Urinary bladder (tissue), 4 donors: ENCODE results near the gene PRKG1. TPM values are rescaled to one million over a fixed set of nuclear protein-coding genes. Genes with fewer than 3 reads are reported as not detected.

Experiments used
- DNase-seq: peaks from one replicate; pipeline ENCODE4 v3.0.0-alpha.2; 2015; ENCODE audit errors: extremely low spot score
- H3K27ac ChIP-seq: one replicate; pipeline ENCODE4 v1.5.1; 2013; ENCODE audit warnings: low read depth, mild to moderate bottlenecking, moderate library complexity
- H3K36me3 ChIP-seq: one replicate; pipeline ENCODE4 v1.6.1; 2013; ENCODE audit warnings: mild to moderate bottlenecking, moderate library complexity; ENCODE audit not compliant: insufficient read depth
- H3K4me1 ChIP-seq: one replicate; pipeline ENCODE4 v1.6.1; 2013; ENCODE audit warnings: mild to moderate bottlenecking, moderate library complexity; ENCODE audit not compliant: insufficient read depth
- H3K4me3 ChIP-seq: one replicate; pipeline ENCODE4 v1.5.1; 2013; ENCODE audit warnings: low read depth, low read length
- WGBS: extraction: QIAGEN DNeasy Blood & Tissue Kit; methylation state at CpG from one replicate; pipeline ENCODE4 v1.1.7; 2013; 5-methylcytosine and 5-hydroxymethylcytosine counted together
- polyA plus RNA-seq: library from polyadenylated mRNA; stranded (reverse); fragments of 200-250 nt; gene quantifications from one replicate; pipeline ENCODE4 v1.2.3, GENCODE V29; 2013
- total RNA-seq: library from RNA; depleted of rRNA; stranded (reverse); fragments of >200 nt; gene quantifications from one replicate; pipeline ENCODE4 v1.2.3, GENCODE V29; 2014
- donor health status: healthy with polysubstance abuse.
- donor health status: healthy.

The PRKG1 gene
- total and polyA plus RNA-seq, 2 donors: 17.1 to 126 TPM

DNA sequence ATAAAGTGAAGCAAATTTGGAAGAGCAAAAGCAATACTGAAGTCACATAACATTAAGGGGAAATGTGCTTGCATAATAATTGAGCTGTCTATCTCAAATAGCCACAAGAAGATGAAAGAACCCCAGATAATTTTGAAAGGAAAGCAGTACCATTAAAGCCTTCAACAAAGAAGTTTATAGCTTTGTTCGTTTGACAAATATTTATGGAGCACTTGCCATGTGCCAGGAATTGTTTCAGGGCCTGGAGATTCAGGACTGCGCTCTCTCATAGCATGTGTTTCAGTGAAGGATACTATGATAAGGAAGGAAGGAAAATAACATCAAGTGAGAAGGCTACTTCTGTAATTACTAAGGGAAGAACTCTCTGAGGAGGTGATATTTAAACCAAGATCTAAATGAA is 837.4 kb downstream of the PRKG1 start:
- H3K36me3 ChIP-seq: no peaks in the 10 kb centered on the region
- no peak for DNase-seq
- H3K4me1 ChIP-seq: no peaks in the 10 kb centered on the region
- H3K27ac ChIP-seq: no peak overlapping the region
- H3K4me3 ChIP-seq: no peak overlapping the region
- WGBS: 28% methylated on average over 2 of the region's 2 CpGs

DNA sequence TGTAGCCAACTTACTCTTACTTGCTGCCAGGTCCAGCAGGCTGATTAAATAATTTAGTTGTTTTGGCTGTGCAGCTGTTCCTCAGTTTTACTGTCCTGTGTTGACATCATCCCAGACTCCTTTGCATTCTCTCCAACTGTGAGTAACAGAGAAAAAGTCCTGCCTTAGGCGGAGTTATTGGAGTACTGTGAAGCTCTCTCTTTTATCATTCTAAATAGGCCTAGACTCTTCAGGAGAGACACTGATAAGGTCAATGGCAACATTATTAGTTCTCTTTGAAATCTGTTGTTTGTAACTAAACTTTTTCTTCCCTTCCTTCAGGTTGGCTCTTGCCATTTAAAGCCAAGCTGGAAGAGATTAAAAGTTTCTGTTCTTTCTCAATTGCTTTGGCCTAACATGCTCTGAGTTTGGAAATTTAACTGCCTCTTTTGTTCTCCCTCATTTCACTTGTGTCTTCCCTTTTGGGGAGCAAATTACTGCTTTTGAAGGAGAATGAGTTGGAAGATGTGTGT is 840.8 kb downstream of the PRKG1 start:
- Histone ChIP-seq H3K36me3 (no peaks in the 10 kb centered on the region), H3K4me1 (no peaks in the 10 kb centered on the region), H3K27ac (no peak overlapping the region), H3K4me3 (no peak overlapping the region)
- DNase-seq: no peak
- WGBS: 66% methylated on average over 1 of the region's 1 CpG

- Histone ChIP-seq H3K27ac (no peak overlapping the region), H3K4me1 (no peaks in the 10 kb centered on the region), H3K36me3 (no peaks in the 10 kb centered on the region), H3K4me3 (no peak overlapping the region)
- 53% methylated on average over 2 of the region's 2 CpGs for WGBS
- no peak for DNase-seq
These were observed 844.2 kb downstream of the PRKG1 start for GRCh38 chr10:51918440-51918839.

GRCh38 chr10:51918884-51919325 is 844.6 kb downstream of the PRKG1 start:
- Histone ChIP-seq H3K4me1 (no peaks in the 10 kb centered on the region), H3K36me3 (no peaks in the 10 kb centered on the region), H3K4me3 (no peak overlapping the region), H3K27ac (no peak overlapping the region)
- WGBS: 26% methylated on average over 5 of the region's 5 CpGs
- no peak for DNase-seq

DNA sequence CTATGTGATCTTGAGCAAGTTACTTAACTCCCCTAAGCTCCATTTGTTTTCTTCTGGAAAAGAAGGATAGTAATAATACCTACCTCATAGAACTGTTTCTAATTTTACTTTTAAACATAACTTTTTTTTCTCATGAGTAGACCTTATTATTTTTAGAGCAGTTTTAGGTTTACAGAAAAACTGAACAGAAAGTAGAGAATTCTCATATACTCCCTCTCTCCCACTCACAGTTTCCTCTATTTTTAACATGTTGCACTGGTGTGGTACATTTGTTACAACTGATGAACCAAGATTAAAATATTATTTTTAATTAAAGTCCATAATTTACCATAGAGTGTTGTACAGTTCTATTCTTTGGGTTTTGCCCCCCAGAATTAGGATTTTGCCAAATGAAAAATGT is 846.4 kb downstream of the PRKG1 start:
- H3K4me3 ChIP-seq: no peak overlapping the region
- H3K36me3 ChIP-seq: no peaks in the 10 kb centered on the region
- no peak overlapping the region for H3K27ac ChIP-seq
- no peaks in the 10 kb centered on the region for H3K4me1 ChIP-seq
- no peak for DNase-seq

DNA sequence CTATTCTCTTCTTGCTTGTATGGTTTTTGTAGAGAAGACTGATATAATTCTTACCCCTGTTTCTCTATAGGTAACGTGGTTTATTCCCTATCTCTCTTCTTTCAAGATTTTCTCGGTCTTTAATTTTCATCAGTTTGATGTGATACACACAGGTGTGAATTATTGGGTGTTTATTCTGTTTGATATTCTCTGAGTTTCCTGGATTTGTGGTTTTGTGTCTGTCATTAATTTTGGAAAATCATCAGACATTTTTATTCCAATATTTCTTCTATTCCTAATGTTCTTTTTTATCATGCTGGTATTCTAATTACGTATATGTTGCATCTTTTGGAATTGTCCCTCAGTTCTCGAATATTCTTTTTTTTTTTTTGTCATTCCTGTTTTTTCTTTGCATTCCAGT is 850.1 kb downstream of the PRKG1 start:
- WGBS: 95% methylated on average over 4 of the region's 4 CpGs
- H3K27ac ChIP-seq: no peak overlapping the region
- H3K36me3 ChIP-seq: no peaks in the 10 kb centered on the region
- H3K4me3 ChIP-seq: no peak overlapping the region
- no peaks in the 10 kb centered on the region for H3K4me1 ChIP-seq
- DNase-seq: no peak

- Histone ChIP-seq H3K4me3 (no peak overlapping the region), H3K36me3 (no peaks in the 10 kb centered on the region), H3K4me1 (no peaks in the 10 kb centered on the region), H3K27ac (no peak overlapping the region)
- no peak for DNase-seq
- 84% methylated on average over 5 of the region's 5 CpGs for WGBS
These were observed 852.0 kb downstream of the PRKG1 start for GRCh38 chr10:51926337-51926736.

GRCh38 chr10:51928162-51928561 is 853.9 kb downstream of the PRKG1 start:
- no peak for DNase-seq
- no peaks in the 10 kb centered on the region for H3K4me1 ChIP-seq
- H3K4me3 ChIP-seq: no peak overlapping the region
- H3K36me3 ChIP-seq: no peaks in the 10 kb centered on the region
- H3K27ac ChIP-seq: no peak overlapping the region
- WGBS: 74% methylated on average over 1 of the region's 1 CpG

DNA sequence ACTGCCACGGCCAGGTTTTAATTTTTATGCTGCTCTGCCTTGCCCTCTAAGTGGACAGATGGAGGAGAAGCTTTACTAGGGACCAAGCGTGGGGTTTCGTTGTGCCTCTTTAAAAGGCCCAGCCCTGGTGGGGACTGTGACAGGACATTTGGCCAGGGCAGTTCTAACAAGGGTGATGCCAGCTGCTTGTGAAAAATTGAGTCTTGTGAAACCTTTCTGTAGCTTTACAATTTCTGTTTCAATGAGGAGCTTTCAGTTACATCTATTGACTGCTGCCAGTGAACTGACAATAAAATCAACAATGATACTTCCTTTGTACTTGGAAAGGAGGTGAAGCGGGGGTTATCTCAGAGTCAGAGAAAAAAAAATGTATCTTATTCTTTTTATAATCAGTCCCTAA is 858.2 kb downstream of the PRKG1 start:
- no peak for DNase-seq
- no peak overlapping the region for H3K4me3 ChIP-seq
- H3K36me3 ChIP-seq: no peaks in the 10 kb centered on the region
- no peaks in the 10 kb centered on the region for H3K4me1 ChIP-seq
- H3K27ac ChIP-seq: no peak overlapping the region
- 92% methylated on average over 4 of the region's 4 CpGs for WGBS

DNA sequence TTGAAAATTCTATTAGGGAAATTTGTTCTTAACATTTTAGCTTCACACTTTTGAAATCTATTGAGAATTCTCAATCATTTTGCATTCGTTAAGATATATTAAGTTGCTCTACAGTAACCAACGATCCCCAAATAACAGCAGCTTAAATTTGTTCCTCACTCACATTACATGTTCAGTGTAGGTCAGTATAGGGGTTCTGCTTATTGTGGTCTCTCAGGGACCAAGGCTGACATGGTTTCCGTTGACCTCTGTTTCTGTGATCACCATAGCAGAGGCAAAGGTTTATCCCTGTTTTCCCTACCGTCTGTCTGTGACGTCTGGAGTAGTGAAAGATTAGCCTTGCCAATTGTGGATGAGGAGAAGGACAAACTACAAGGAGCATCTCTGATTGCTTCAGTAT is 860.1 kb downstream of the PRKG1 start:
- Histone ChIP-seq H3K4me1 (no peaks in the 10 kb centered on the region), H3K4me3 (no peak overlapping the region), H3K27ac (no peak overlapping the region), H3K36me3 (no peaks in the 10 kb centered on the region)
- WGBS: 81% methylated on average over 5 of the region's 5 CpGs
- no peak for DNase-seq

- Histone ChIP-seq H3K27ac (no peak overlapping the region), H3K4me3 (no peak overlapping the region), H3K4me1 (no peaks in the 10 kb centered on the region), H3K36me3 (no peaks in the 10 kb centered on the region)
- DNase-seq: no peak
- 79% methylated on average over 5 of the region's 5 CpGs for WGBS
These were observed 861.1 kb downstream of the PRKG1 start for GRCh38 chr10:51935341-51935740.

GRCh38 chr10:51937308-51938140 is 863.2 kb downstream of the PRKG1 start:
- H3K27ac ChIP-seq: no peak overlapping the region
- no peaks in the 10 kb centered on the region for H3K36me3 ChIP-seq
- no peak for DNase-seq
- no peak overlapping the region for H3K4me3 ChIP-seq
- 47% methylated on average over 7 of the region's 7 CpGs for WGBS
- H3K4me1 ChIP-seq: no peaks in the 10 kb centered on the region

DNA sequence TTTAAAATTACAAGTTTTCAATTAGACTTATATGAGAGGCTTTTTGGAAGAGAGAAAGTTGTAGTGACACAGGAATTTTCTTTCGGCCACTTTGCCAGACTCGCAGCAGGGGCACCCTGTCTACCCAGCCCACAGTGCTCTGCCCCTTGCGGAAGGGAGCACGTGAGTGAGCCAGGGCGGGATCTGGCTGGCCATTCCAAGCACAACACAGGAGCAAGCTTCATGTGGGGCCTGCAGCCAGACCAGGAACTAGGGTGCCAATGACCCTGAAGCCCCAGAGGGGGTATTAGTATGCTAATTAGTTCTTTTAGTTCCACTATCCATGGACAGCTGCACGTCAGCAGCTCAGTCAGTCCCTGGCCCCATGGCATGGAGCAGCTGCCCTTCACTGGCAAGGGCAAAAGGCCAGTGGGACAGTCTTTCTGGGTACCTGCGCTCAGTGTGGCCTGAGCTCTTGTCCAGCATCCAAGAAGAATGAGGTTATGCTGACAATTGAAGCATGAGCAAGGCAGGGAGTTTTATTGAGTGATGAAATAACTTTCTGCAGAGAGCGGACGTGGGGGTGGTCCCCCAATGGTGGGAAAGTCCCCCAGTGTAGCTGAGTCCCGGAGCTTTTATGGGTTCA is 876.2 kb downstream of the PRKG1 start:
- Histone ChIP-seq H3K4me3 (no peak overlapping the region), H3K27ac (no peak overlapping the region), H3K36me3 (no peaks in the 10 kb centered on the region), H3K4me1 (no peaks in the 10 kb centered on the region)
- 92% methylated on average over 10 of the region's 10 CpGs for WGBS
- no peak for DNase-seq

GRCh38 chr10:51950996-51951555 is 876.8 kb downstream of the PRKG1 start:
- Histone ChIP-seq H3K4me1 (no peaks in the 10 kb centered on the region), H3K36me3 (no peaks in the 10 kb centered on the region), H3K27ac (no peak overlapping the region), H3K4me3 (no peak overlapping the region)
- no peak for DNase-seq
- WGBS: 87% methylated on average over 1 of the region's 1 CpG
